Measurements from ENCODE around the gene GTPBP2. TPM values are rescaled to one million over a fixed set of nuclear protein-coding genes. Genes with fewer than 3 reads are reported as not detected.
A peak's percentile ranks its signal among the peaks of the same experiment; 100 is the strongest.

GTPBP2 gene
- total and polyA plus RNA-seq, 2 of the 8 experiments (the other 6 are each of a cell fraction or from before 2014, with no cell fraction given), result 58.3 to 86.1 TPM

DNA sequence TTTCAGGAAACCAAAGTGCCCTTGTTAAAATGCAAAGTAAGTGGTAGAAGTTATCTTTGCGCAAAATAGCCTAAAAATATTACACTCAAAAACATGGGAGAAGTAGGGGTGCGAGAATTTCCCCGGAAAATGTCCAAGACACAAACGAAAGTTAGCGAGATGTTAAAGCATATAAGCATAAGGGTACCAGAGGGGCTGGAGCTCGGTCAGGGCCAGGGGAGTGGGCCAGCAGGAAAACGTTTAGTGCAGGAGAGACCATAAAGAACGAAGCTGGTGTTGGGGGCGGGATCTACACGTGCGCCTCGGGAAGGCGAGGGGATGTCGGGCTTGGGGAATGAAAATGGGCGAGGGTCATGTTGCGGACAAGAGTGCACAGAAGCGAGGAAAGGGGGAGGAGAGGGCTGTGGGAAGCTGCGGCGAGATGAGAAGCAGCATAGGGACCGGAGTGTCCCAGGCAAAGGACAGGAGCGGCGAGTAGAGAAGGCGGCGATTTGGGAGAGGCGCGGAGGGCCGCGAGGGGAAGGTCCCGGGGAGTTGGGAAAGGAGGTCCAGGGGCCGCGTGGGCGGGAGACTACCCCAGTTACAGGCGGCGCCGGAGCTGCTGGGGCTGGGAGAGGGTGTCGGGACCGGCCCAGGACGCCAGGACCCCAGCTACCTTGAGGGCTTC lies 53.8 kb downstream of the GTPBP2 start (continued):
- TF ChIP-seq USF2 (IDR thresholded peaks at IDR 0.05; ENCODE audit: low read length), result no peak
- no peak for TF ChIP-seq RBBP5 (IDR thresholded peaks at IDR 0.05; ENCODE audit: borderline replicate concordance, low read depth, low read length)
- TF ChIP-seq ATF2 (IDR thresholded peaks at IDR 0.05; ENCODE audit: low read length), result no peak
- no peak for TF ChIP-seq GTF2F1 (IDR thresholded peaks at IDR 0.05; ENCODE audit: borderline replicate concordance, low read depth, low read length)
- no peak for TF ChIP-seq TAF1 (IDR thresholded peaks at IDR 0.05; ENCODE audit: low read depth, low read length)
- TF ChIP-seq EZH2 (IDR thresholded peaks at IDR 0.05; ENCODE audit: low read depth, low read length, severe bottlenecking), result no peak
- peak; percentile 28 for TF ChIP-seq RNF2 (IDR thresholded peaks at IDR 0.05; ENCODE audit: borderline replicate concordance, low read depth, low read length, missing control alignments, poor library complexity, severe bottlenecking)
- TF ChIP-seq SRF (IDR thresholded peaks at IDR 0.05; ENCODE audit: low read depth, low read length), result no peak
- TF ChIP-seq SUZ12 (IDR thresholded peaks at IDR 0.05; ENCODE audit: low read length), result no peak
- TF ChIP-seq SAP30 (IDR thresholded peaks at IDR 0.05; ENCODE audit: insufficient read depth, insufficient replicate concordance, low read length), result peak; percentile 96
- TF ChIP-seq FOSL1 (IDR thresholded peaks at IDR 0.05; ENCODE audit: insufficient read depth, low read depth, low read length), result no peak
- TF ChIP-seq ASH2L (IDR thresholded peaks at IDR 0.05; ENCODE audit: low read length), result no peak
- no peak for TF ChIP-seq EP300 (IDR thresholded peaks at IDR 0.05; ENCODE audit: borderline replicate concordance in 1 of 2, low read depth in 2 of 2, low read length in 2 of 2)
- peak in 1 of 2 experiments; percentile 66; a peak in 1 of 4 replicates for TF ChIP-seq HDAC2 (IDR thresholded peaks at IDR 0.05; ENCODE audit: borderline replicate concordance in 1 of 2, low read depth in 2 of 2, low read length in 2 of 2)
- TF ChIP-seq, protein P1, sequence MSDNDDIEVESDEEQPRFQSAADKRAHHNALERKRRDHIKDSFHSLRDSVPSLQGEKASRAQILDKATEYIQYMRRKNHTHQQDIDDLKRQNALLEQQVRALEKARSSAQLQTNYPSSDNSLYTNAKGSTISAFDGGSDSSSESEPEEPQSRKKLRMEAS (IDR thresholded peaks at IDR 0.05), result peak; percentile 80
- TF ChIP-seq SIX5 (IDR thresholded peaks at IDR 0.05; ENCODE audit: low read depth, low read length), result no peak
- no peak for TF ChIP-seq RXRA (IDR thresholded peaks at IDR 0.05; ENCODE audit: insufficient read depth, low read depth, low read length)
- TF ChIP-seq YY1 (IDR thresholded peaks at IDR 0.05; ENCODE audit: low read depth, low read length), result no peak
- no peak for TF ChIP-seq TCF12 (IDR thresholded peaks at IDR 0.05; ENCODE audit: low read depth, low read length)
